HTR-8/SVneo (cell line): ENCODE data around the gene TMOD2.

ENCODE experiments used
- DNase-seq: peaks from one replicate; pipeline ENCODE4 v3.0.0; 2011; ENCODE audit warnings: low spot score, mixed read lengths; ENCODE audit not compliant: insufficient read length
- FAIRE-seq: peaks from 2 replicates; lab custom pipeline; 2011; peaks lifted over from hg19 to GRCh38; lab: Jason Lieb, UNC

Gene TMOD2

GRCh38 chr15:51806123-51806522 lies 54.7 kb downstream of the TMOD2 start:
- DNase-seq (no peak), FAIRE-seq (no peak)

DNA sequence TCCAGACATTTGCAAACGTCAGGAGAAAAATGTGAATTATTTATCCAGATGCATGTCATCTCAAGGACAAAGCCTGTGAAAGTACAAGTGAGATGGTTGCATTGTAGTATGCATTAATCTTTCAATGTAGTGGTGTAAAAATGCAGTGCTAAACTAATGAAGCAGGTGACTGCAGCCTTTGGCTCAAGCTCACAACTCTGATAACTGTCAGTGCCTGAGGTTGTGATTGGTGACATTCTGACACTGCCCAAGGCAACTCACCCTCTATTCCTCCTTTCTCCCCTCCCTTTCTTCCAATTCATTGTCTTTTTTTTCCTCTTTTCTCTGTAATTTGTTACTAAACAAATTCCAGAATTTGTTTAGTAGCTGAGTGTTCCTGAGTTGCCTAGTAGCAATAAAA lies 58.1 kb downstream of the TMOD2 start:
- FAIRE-seq: no peak
- DNase-seq: no peak

- DNase-seq (no peak), FAIRE-seq (no peak)
These were observed 61.2 kb downstream of the TMOD2 start for GRCh38 chr15:51812598-51812997.

GRCh38 chr15:51814606-51815005 lies 63.2 kb downstream of the TMOD2 start:
- no peak for FAIRE-seq

DNA sequence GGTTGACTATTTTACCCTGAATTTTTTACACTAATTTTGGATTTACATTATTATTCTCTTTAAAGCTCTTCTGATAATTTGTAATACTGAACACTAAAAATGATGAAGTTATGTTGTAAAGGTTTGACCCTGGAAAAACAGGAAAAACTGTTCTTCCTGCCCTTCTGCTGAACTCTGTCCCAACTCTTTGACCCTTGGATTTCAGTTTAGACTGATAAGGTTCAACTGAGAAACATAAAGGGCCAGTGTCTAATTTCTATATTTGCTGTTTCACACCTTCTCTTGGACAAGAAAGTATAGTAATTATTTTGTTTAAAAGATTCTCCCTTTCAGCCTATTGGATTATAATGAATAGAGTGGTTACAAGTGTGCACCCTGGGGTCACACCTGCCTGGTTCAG lies 65.2 kb downstream of the TMOD2 start:
- no peak for DNase-seq
- no peak for FAIRE-seq

More at GRCh38 chr15:51814606-51815005, 63.2 kb downstream of the TMOD2 start:
- no peak for DNase-seq

DNA sequence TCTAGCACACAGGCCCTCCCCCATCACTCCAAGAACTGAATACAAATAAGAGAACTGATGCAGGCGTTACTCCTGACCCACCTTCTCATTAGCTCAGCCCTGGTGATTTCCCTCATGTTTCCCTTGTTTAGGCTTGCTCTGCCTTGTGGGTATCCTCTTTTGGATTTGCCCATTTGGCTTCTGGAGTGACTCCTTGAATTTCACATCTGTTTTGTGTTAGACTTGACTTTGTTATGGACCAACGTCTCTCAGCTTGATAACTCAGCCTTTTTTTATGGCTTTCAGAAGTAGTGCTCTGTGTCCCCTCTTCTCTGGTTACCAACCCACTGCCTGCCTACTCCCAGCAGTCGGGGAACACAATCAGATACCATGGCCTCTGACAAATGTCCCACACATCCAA lies 66.8 kb downstream of the TMOD2 start:
- no peak for FAIRE-seq
- no peak for DNase-seq

DNA sequence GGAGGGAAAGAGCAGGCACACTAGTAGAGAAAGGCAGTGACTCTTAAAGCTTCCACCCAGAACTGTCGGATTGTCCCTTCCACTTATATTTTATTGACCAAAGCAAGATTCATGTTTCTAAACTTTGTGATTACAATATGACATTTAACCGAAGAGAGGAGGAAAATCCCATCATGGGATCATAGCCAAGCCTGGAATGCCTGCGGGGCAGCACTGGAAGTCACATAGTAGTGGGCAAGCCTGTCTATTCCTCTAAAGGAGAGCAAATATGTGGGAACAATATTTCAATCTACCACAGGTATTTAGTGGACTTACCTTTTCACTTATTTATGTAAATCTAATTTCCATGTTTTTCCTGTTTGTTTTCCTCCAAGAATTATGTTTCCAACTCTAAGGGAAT lies 74.3 kb downstream of the TMOD2 start:
- FAIRE-seq: no peak
- DNase-seq: no peak

DNA sequence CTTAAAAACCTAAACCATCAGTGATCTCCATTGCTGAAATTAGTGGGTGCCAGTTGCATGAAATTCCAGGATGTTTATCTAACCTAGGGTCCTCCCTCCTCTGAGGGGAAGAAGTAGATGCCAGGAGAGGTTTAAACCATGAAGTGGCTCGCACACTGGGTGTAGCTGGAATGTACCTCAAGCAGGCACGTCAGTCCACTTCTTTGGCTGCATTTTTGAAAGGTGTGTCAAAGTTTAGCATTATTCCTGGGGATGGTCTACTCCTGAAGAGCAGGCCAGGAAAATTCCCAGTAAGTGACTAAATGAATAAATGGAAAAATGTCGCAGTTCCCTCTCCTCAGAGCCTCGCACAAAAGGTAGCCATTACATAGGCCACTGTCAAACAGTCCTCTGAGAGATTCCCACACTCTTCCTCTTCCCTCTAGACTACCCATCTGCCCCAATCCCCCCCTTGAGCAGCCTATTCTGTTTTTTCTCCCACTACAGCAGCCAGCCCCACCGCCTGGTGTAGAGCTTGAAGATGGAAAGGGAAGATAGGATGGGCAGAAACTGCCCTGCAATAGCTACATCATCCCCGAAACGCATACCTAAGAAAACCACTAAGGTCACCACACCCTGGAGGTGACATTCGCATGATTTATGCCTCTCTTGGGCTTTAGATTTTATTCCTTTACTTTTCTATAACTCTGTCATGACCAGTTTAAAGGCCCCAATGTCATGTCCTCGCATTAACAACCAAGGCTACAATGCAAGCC lies 77.4 kb downstream of the TMOD2 start:
- DNase-seq: peak; percentile 36
- no peak for FAIRE-seq

GRCh38 chr15:51829376-51830275 lies 78.2 kb downstream of the TMOD2 start, which contains the start of gene TMOD3:
TSS of gene TMOD3 (plus strand) at chr15:51829653. CDS start at chr15:51862885, 33,232 bp downstream.
- peak; percentile 93 for DNase-seq
- peak; percentile 80 for FAIRE-seq

DNA sequence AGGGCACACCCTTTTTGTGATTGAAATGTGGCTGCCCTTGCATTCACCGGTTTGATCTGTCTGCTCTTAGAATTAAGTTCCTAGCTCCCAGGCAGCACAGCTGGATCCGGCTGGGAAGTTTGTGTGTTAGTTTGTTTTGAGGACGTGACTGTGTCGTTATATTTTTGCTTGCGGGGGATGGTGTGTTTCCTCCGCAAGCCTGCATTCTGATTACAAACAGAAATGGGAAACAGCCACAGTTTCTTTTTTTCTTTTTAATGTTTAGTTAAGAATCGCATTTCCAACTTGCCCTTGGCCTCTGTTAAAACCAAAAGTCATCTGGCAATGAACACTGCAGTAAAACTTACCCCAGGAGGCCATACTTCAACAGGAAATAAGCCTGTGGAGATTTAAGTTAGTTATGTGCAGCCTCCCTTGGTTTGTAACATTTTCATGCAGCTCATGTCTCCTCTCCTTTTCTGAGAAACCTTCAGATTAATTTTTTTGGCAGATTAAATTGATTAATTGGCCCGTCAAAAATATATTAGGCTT lies 78.9 kb downstream of the TMOD2 start:
- no peak for FAIRE-seq
- DNase-seq: peak; percentile 6

- FAIRE-seq: no peak
- no peak for DNase-seq
These were observed 82.4 kb downstream of the TMOD2 start for GRCh38 chr15:51833772-51834171.

GRCh38 chr15:51837792-51838251 lies 86.4 kb downstream of the TMOD2 start:
- no peak for DNase-seq
- FAIRE-seq: no peak

- DNase-seq (no peak), FAIRE-seq (no peak)
These were observed 86.9 kb downstream of the TMOD2 start for GRCh38 chr15:51838270-51838669.

DNA sequence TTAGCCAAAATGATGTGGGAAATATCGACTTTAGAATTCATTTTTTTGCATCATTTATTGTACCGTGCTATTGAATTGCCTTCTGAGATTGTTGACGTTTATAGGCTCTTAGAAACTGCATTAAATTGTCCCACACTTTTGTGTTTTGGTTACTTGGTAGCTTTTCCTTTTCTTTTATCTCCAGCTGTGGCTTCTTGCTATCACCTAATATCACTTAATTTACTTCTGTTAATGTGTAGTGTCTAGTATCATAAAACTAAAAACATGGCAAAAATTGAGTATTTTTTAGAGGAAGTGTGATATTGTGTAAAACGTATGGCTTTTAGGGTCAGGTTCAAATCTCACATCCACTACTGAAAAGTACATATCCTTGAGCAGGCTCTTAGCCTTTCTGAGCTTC lies 89.3 kb downstream of the TMOD2 start:
- FAIRE-seq: no peak

DNA sequence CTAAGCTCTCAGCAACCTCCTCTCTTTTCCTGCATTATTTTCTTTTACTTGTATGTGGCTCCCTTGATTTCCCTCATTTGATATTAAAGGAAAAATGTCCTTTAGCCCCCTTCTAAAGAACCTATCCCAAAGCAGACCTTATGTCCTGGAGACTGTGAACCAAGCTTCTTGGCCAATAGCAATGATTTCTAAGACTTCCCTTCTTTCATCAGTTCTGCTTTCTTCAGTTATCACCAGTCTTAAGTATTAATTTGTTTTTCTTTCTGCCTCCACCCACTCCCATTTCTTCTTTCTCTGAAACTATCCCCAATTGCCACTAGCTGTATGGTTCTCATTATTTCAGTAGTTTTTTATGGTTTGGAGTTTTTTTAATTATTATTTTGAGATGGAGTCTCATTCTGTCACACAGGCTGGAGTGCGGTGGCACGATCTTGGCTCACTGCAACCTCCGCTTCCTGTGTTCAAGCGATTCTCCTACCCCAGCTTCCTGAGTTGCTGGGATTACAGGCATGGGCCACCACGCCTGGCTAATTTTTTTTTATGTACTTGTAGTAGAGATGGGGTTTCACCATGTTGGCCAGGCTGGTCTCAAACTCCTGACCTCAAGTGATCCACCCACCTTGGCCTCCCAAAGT lies 90.1 kb downstream of the TMOD2 start:
- FAIRE-seq (no peak), DNase-seq (no peak)

More for the DNA sequence above, 89.3 kb downstream of the TMOD2 start:
- no peak for DNase-seq

DNA sequence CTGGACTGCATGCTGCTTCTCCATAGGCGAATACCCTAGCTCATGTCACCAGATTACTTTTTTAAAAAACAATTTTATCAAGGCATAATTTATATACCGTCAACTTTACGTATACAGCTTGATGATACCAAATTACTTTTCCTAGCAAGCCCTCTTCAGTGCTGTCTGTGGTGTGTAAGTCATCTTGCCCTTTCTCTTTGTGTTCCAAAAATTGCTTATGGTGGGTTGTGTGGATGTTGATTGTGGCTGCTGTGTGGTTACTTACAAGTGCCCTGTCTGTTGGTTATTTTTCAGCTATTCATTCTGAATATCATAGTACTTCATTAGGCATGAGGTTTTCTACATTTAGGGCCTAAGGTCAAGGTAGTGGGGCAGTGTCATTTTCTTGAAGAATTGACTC lies 90.9 kb downstream of the TMOD2 start:
- FAIRE-seq: no peak
- DNase-seq: no peak

DNA sequence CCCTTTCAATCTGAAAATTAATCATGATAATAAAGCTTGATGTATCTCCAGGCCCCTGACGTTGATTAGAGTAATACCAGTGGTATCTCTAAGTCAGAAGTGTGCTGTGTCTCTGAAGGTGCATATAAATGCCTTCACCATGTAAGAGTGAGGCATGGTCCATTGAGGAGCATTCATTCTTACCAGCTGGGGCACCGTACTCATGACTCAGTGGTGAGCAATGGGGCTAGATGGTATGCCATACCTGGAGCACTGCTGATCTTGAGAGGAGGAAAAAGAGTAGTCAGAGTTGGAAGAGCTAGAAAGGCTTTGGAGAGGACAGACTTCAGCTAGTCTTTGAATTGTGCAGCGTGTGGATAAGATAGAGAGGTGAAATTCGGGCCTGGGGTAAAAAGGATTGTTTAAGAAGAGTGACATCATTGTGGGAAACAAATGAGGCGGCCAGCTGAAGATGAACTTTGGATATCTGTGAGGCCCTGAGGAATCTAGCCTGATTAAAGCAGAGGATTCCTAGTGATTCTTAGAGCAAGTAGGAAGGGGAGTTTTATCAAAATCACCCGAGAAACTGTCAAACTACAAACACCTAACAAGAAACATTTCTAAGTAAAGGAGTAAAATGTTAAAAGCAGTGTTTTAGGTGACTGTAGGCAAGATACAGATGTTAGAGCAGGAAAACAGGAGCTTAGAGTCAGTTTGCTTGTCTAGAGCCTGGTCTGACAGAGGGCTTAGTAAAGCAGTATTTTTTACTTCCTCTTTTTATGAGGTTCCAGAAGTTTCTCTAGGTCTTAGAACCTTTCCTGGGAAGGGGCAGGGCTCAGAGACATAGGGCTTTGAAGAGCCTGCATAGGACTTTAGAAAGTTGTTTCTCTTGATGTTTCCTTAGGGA lies 91.7 kb downstream of the TMOD2 start:
- no peak for FAIRE-seq
- DNase-seq: no peak

GRCh38 chr15:51844747-51845426 lies 93.5 kb downstream of the TMOD2 start:
- DNase-seq: no peak
- FAIRE-seq: no peak

- DNase-seq: no peak
- no peak for FAIRE-seq
These were observed 94.7 kb downstream of the TMOD2 start for GRCh38 chr15:51846066-51846462.
